Stimulated activated memory B cell treated with anti-CD40 and anti-IgM and Interleukin-4, amounts not matched to agents 10 μg/mL and 1 μg/mL and 100 μg/mL, for 72 hours (primary cell): Measurements from ENCODE around the gene SLCO2A1.

Source experiments
- ATAC-seq: fragments of 150-1000 bp; cut with Tn5 transposase; 2 replicates; pipeline ENCODE4 v1.10.0; 2021
- H3K27ac Mint-ChIP-seq: one replicate; pipeline ENCODE4 v1.8.0; 2022; ENCODE audit warnings: mild to moderate bottlenecking, mixed read lengths
- H3K27me3 Mint-ChIP-seq: one replicate; pipeline ENCODE4 v1.8.0; 2022; ENCODE audit warnings: mixed read lengths
- H3K36me3 Mint-ChIP-seq: one replicate; pipeline ENCODE4 v1.8.0; 2022; ENCODE audit warnings: mixed read lengths
- H3K4me1 Mint-ChIP-seq: one replicate; pipeline ENCODE4 v1.8.0; 2022; ENCODE audit warnings: mixed read lengths
- H3K4me3 Mint-ChIP-seq: one replicate; pipeline ENCODE4 v1.8.0; 2022; ENCODE audit warnings: mild to moderate bottlenecking, moderate library complexity, mixed read lengths
- H3K9me3 Mint-ChIP-seq: one replicate; pipeline ENCODE4 v1.8.0; 2022; ENCODE audit warnings: mixed read lengths

SLCO2A1 gene

DNA sequence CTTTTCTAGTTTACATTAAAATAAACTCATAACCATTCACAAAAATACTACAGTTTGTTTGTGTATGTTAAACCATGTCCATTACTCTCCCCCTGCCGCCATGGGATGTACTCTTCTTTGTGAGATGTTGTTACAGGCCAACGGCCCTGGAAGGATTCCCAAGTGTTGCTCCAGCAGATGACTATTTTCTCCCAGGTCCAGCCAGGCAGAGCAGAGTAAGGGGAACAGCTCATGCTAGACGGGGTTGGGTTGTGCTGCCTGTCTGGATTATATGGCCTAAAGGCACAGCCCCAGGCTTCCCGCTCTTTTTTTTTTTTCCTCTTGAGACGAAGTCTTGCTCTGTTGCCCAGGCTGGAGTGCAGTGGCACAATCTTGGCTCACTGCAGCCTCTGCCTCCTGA lies 24.5 kb upstream of the SLCO2A1 start:
- H3K9me3 Mint-ChIP-seq = peaks cover 7% of the 10 kb centered on the region
- no peak for ATAC-seq

DNA sequence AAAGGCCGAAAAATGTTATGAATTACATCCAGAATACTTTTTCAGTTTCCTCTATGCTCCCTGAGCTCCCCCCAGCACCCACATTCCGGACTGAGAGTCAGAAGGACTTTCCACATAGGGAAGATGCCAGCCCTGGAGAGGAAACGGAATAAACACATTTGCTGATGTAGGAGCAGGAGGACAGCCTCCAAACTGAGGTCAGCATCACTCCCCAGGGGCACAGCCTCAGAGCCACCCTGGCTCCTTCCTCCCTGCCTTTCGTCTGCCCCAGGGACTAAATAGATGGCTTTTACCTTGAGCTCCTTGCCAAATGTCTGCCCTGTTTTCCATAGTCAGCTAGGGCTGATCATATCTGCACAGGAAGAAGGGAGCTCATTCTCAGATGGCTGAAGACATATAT lies 22.6 kb upstream of the SLCO2A1 start:
- no peak overlapping the region for H3K4me3 Mint-ChIP-seq
- peaks cover 62% of the 10 kb centered on the region for H3K27me3 Mint-ChIP-seq
- H3K36me3 Mint-ChIP-seq = no peaks in the 10 kb centered on the region
- no peak for ATAC-seq
- no peaks in the 10 kb centered on the region for H3K4me1 Mint-ChIP-seq
- H3K9me3 Mint-ChIP-seq = peaks cover 7% of the 10 kb centered on the region
- H3K27ac Mint-ChIP-seq = no peak overlapping the region

More for the DNA sequence above, 24.5 kb upstream of the SLCO2A1 start:
- Mint-ChIP-seq H3K4me1 (no peaks in the 10 kb centered on the region), H3K4me3 (no peak overlapping the region), H3K27ac (no peak overlapping the region), H3K36me3 (no peaks in the 10 kb centered on the region), H3K27me3 (peaks cover 52% of the 10 kb centered on the region)

DNA sequence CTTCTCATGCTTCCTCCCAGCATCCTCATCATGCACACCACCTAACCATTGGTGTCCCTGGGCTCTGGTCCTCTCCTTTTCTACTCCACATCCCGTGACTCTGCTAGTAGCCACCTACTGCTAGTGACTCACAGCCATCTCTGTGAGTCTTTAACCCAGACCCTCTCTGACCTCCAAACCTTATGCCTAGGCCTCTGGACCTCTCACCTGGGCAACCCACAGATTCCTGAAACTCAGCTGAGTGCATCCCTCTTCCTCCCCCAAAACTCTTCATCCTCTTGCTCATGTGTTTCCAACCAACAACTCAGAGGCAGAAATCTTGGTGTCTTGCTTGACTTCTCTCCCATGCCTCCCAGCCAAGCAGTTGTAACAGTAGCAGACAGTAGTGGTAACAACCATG lies 20.0 kb upstream of the SLCO2A1 start:
- Mint-ChIP-seq H3K27ac (no peak overlapping the region), H3K36me3 (no peaks in the 10 kb centered on the region), H3K27me3 (peaks cover 44% of the 10 kb centered on the region), H3K4me1 (no peaks in the 10 kb centered on the region), H3K9me3 (peaks cover 15% of the 10 kb centered on the region), H3K4me3 (no peak overlapping the region)
- ATAC-seq = no peak

DNA sequence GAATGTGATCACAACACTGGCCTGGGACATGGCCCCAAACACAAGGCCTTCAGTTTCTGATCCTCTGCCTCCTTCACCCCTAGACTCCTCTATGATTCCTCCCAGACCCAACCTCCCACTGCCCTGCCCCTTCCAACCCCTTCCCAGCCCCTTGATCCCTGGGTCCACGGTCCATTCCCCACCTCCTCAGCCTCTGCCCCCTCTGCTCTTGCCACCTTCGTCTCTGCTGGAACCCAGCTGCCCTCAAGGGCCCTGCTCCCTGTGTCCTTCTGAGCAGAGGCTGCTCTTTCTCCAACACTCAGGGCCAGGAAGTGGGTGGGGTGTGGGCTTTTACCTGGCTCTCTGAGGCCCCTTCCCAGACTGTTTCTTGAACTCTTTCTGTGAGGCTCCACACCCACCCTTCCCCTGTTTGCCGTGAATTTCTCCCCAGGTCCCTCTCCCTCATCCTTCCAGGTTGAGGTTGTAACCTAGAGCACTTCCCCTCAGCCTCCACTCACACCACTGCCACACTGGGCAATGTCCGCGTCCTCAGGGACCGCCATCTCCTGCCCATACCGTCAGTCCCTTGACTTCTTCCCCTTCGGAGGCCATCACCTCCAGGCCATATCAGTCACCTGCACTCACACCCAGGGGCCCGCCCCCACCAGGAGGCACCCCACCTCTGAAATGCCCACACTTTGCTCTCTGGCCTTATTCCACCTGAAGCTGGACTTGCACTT lies 18.7 kb upstream of the SLCO2A1 start:
- Mint-ChIP-seq H3K4me3 (no peak overlapping the region), H3K27ac (no peak overlapping the region), H3K27me3 (peaks cover 42% of the 10 kb centered on the region), H3K9me3 (peaks cover 15% of the 10 kb centered on the region), H3K4me1 (no peaks in the 10 kb centered on the region), H3K36me3 (no peaks in the 10 kb centered on the region)
- ATAC-seq = no peak

DNA sequence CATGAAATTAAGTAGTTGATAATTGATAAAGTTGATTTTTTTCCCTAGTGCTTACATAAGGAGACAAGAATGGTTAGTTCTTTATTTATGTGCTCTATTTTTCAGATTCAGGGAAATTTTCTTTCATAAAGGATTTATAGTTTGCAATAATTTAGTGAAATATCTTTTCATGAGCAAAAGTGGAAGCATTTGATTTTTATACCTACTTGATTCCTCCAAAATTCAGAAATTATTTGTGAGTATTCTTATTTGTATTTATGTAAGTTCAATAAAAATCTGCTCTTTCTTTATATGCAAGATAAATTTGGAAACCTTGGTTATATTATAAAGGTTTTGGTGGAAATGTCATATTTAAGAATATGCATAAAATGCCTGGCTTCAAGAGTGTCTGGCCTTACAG lies 14.7 kb upstream of the SLCO2A1 start:
- ATAC-seq = no peak
- H3K4me1 Mint-ChIP-seq = no peaks in the 10 kb centered on the region
- peaks cover 14% of the 10 kb centered on the region for H3K27me3 Mint-ChIP-seq
- peaks cover 14% of the 10 kb centered on the region for H3K9me3 Mint-ChIP-seq
- no peak overlapping the region for H3K27ac Mint-ChIP-seq
- H3K36me3 Mint-ChIP-seq = no peaks in the 10 kb centered on the region
- no peak overlapping the region for H3K4me3 Mint-ChIP-seq

DNA sequence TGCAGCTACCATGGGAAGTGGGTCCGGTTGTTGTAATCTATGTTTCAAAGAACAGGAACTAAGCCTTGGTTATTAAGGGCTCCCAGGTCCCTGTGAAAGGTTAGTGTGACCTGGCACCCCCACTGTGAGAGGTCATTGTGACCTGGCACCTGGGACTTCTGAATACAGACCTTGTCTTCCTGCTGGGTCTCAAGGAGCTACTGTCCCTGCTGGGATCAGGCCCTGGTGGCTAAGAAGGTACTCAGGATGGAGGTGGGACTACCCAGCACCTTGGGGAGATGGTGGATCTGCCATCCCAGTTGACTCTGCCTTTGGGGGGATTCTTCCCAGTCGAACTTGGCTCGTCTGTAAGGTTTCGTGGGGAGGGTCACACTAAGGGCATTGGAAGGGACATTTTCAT lies 10.3 kb upstream of the SLCO2A1 start:
- Mint-ChIP-seq H3K9me3 (peaks cover 6% of the 10 kb centered on the region), H3K4me3 (no peak overlapping the region), H3K4me1 (no peaks in the 10 kb centered on the region), H3K27me3 (peaks cover 22% of the 10 kb centered on the region), H3K36me3 (no peaks in the 10 kb centered on the region), H3K27ac (no peak overlapping the region)
- no peak for ATAC-seq

DNA sequence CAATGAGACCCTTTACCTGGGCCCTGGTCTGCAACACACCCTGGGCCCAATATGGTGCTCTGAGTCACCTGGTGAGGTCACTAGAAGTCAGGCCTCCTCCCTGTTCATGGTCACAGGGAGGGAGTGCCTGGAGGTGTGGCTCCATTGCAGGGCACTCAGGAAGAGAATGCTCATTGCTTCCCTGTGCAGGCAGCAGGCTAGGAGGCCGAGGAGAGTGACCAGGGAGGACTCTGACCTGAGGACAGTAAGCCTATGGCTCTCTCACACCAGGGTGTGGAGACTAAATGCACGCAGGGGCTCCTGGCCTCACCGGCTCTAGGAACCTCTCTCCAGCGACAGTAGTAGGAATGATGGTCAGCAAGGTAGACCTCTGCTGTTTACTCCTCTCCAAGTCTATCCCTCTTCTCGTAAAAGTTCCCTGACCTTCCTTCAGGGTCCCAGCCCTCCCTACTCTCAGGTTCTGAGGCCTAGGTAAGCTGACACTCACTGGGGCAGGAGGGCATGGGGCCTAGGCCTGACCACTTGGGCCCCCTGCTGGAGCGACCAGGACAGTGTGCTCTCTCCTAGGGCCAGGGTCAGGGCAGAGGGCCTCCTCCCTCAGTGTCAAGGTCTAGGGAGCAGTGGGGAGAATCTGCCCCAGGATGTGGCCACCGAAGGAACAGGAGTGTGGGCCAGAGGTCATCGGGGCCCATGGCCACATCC lies 9.6 kb upstream of the SLCO2A1 start:
- Mint-ChIP-seq H3K4me1 (no peaks in the 10 kb centered on the region), H3K4me3 (no peak overlapping the region), H3K36me3 (no peaks in the 10 kb centered on the region), H3K9me3 (peaks cover 6% of the 10 kb centered on the region), H3K27ac (no peak overlapping the region), H3K27me3 (peaks cover 24% of the 10 kb centered on the region)
- ATAC-seq = no peak

DNA sequence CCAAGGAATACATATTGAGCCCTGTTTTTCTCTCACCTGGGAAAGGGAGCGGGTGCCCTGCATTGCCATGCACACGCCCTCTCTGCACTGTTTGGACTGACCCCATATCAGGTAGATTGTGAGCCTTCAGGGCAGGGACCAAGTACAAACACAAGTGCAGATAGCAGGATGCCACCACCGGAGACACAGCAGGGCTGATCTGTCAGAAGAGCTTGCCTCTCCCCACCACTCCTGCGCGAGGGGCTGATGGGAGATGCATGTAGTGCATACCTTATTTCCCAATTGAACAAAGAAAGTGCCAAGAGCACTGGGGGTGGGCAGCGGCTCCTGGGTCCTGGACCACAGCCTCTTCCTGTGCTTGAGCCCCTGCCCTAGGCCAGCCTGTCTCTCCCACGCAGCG lies 9.0 kb upstream of the SLCO2A1 start:
- peaks cover 6% of the 10 kb centered on the region for H3K9me3 Mint-ChIP-seq
- no peaks in the 10 kb centered on the region for H3K36me3 Mint-ChIP-seq
- H3K4me1 Mint-ChIP-seq = no peaks in the 10 kb centered on the region
- no peak overlapping the region for H3K27ac Mint-ChIP-seq
- H3K4me3 Mint-ChIP-seq = no peak overlapping the region
- peaks cover 24% of the 10 kb centered on the region for H3K27me3 Mint-ChIP-seq
- no peak for ATAC-seq

DNA sequence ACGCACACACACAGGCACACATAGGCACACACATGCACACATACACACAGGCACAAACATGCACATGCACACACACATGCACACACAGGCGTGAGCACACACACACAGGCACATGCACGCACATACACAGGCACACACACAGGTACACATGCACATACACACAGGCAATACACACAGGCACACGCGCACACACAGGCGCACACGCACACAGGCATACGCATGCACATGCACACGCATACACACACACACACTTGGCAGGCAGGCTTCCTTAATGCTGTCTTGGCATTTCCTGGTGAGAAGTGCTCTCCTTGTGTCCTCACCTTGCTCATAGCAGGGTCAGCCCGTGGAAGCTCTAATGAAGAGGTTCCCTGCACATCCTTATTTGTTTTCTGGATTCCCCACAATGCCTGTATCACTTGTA lies 8.4 kb upstream of the SLCO2A1 start:
- Mint-ChIP-seq H3K36me3 (no peaks in the 10 kb centered on the region), H3K9me3 (peaks cover 6% of the 10 kb centered on the region), H3K27ac (no peak overlapping the region), H3K4me1 (no peaks in the 10 kb centered on the region), H3K27me3 (peaks cover 31% of the 10 kb centered on the region), H3K4me3 (no peak overlapping the region)
- ATAC-seq = peak; percentile 13

DNA sequence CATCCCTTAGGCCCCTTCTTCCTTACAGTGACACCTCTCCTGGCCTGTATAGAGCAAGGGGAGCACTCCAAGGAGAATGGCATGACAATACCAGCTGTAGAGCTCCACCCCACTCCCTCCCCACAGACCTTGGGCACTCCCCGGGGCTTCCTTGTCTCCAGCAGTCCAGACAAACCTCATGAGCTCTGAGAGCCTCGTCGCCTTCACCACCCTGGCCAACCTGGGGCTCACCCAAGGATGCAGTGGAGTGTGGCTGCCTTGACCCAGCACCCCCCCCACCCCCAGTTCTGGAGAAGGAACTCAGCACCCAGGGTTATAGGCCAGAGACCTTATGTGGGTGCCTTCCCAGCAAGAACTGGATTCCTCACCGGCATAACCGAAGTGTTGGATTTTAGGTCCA lies 7.4 kb upstream of the SLCO2A1 start:
- H3K36me3 Mint-ChIP-seq = no peaks in the 10 kb centered on the region
- no peaks in the 10 kb centered on the region for H3K4me1 Mint-ChIP-seq
- H3K27ac Mint-ChIP-seq = no peak overlapping the region
- H3K9me3 Mint-ChIP-seq = peaks cover 3% of the 10 kb centered on the region
- no peak overlapping the region for H3K4me3 Mint-ChIP-seq
- peaks cover 36% of the 10 kb centered on the region for H3K27me3 Mint-ChIP-seq
- no peak for ATAC-seq

DNA sequence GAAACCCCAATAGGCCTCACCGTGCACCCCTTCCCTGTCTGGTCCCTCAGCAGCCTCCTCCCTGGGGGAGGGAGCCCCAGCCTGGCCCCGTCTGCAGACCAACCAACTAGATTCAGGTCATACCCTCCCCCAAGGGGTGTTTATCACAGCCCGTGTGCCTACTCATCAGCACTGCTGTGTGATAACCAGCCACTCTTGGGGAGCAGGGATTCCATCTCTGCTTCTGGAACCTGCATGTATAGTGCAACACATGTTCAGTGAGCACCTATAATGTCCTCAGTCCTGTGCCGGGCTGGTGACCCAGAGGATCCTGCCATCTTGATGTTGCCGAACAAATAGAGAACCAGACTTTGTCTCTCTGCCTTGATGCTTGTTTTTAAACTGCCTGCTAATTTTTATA lies 6.6 kb upstream of the SLCO2A1 start:
- Mint-ChIP-seq H3K27me3 (peaks cover 36% of the 10 kb centered on the region), H3K36me3 (no peaks in the 10 kb centered on the region), H3K9me3 (no peaks in the 10 kb centered on the region), H3K4me3 (no peak overlapping the region), H3K4me1 (no peaks in the 10 kb centered on the region), H3K27ac (no peak overlapping the region)
- no peak for ATAC-seq

DNA sequence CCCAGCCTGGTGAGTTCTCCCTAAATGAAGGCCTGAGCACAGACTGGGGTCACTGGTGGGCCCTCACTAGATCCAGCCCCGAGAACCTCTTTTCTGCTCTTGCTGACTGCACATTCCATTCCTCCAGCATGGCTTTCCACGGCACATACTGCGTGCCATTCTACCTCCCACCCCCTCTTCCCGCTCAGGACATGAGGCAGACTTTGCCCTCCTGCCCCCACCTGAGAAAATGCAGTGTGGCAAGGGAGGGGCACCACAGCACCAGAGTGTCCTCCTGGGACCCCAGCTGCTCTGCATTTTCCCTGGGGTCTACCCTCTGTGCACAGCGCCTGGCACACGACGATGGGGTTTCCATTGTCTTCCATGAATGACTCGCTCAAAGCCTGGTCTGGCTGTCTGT lies 6.1 kb upstream of the SLCO2A1 start:
- Mint-ChIP-seq H3K27me3 (peaks cover 38% of the 10 kb centered on the region), H3K4me3 (no peak overlapping the region), H3K36me3 (no peaks in the 10 kb centered on the region), H3K27ac (no peak overlapping the region), H3K4me1 (no peaks in the 10 kb centered on the region), H3K9me3 (no peaks in the 10 kb centered on the region)
- ATAC-seq = no peak

DNA sequence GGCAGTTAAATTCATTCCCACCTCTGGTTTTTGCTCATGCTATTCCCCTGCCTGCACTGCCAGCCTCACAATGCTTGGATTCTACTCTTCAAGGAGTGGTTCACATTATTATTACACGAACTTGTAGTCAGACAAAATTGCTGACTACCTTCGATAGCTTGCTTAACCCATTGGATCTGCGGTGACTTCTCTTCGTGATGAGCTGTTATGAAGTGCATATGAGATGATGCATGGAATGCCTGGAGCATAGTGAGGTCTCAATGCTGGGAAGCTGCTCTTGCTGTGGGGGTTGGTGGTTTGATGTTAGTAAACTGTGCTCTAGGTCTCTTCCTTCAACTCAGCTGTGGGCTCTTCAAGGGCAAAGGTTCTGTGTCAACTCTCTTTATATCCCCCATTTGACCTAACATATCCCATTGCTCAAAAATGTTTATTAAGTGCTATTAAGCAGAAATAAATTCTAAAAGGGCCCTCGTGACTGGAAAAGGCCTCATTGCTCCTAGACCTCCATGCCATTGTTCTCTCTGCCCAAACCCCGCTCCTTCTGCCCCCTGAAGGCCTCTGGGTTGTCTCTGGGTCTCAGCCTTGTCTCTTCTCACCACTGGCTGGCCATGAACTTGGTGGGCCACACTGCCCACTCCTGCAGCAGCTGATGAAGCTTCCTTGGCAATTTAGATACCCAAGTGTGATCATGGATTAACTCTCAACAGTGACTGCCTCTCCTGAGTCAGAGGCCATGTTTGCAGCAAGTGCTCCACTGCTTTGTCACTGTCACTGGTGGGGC lies 4.5 kb upstream of the SLCO2A1 start:
- no peak for ATAC-seq
- Mint-ChIP-seq H3K36me3 (no peaks in the 10 kb centered on the region), H3K4me3 (no peak overlapping the region), H3K9me3 (no peaks in the 10 kb centered on the region), H3K27ac (no peak overlapping the region), H3K27me3 (peaks cover 49% of the 10 kb centered on the region), H3K4me1 (peaks cover 2% of the 10 kb centered on the region)

DNA sequence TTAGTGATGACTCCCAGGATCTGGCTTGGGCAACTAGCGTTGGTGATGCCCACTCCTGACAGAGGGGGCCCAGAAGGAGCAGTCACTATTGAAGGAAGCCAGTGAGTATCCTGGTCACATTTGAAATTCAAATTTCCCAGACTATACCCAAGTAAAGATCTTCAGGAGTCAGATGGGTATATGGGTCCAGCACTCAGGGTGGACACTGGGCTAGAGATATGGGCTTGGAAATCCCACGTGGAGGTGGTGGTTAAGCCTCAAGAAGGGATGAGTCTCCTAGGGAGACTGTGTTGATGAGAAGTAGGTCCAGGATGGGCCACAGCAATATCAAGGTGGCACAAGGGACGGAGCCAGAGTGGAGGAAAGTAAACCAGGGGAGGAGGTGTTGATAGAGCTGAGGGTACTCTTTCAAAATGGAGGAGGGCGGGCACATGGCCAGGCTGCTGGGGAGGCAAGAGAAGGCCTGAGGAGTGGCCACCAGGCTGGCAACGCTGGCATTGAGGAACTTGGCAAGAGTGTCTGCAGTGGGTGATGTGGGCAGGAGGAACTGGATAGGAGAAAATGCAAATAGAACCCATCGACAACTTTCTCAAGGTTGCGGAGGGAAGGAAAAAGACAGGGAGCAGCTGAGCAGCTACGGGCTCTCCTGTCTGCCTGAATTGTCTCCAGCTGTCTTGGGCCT lies 3.7 kb upstream of the SLCO2A1 start:
- Mint-ChIP-seq H3K9me3 (no peaks in the 10 kb centered on the region), H3K27me3 (peaks cover 51% of the 10 kb centered on the region), H3K4me1 (peaks cover 8% of the 10 kb centered on the region), H3K36me3 (no peaks in the 10 kb centered on the region), H3K27ac (no peak overlapping the region), H3K4me3 (no peak overlapping the region)
- no peak for ATAC-seq

DNA sequence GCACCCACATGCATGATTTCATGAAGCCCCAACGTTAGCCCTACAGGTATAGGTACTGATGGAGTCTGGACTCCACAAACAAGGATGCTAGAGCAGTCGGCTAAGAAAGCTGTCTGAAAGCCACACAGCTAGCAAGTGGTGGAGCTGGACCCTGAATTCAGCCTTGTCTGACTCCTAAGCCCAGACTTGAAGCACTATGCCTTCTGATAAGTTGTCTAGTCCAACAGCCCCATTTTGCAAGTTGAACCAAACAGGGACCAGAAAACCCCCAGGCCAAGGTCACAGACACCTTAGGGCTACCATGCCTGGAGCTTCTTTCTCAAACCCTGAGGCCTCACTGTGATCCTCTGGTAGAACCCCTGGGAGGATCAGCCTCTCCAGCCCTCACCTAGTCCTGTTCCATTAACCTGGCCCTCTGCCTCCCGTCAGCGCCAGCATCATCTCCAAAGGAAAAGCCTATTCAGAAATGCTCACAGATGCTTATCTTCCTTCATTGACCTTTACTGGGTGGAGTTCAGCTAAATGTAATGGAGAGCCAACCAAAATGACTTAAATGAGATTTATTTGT lies 1.7 kb upstream of the SLCO2A1 start:
- Mint-ChIP-seq H3K27ac (no peak overlapping the region), H3K9me3 (no peaks in the 10 kb centered on the region), H3K4me1 (peaks cover 8% of the 10 kb centered on the region), H3K27me3 (peaks cover 63% of the 10 kb centered on the region), H3K36me3 (no peaks in the 10 kb centered on the region), H3K4me3 (no peak overlapping the region)
- ATAC-seq = no peak
